ENCODE results near the gene SH2D3C.

Gene SH2D3C

GRCh38 chr9:127720031-127720864, 58.2 kb downstream of the SH2D3C start:
- in situ Hi-C loops (cut with HindIII; ENCODE audit: low pct_unique_long_range_greater_than_20kb, low sequenced_read_pairs) = no loop called here
- no peak for TF ChIP-seq JUND (IDR thresholded peaks at IDR 0.05; ENCODE audit: low read depth)
- DNase-seq (ENCODE audit: low read depth in 1 of 2, low spot score in 1 of 2) = no peak

DNA sequence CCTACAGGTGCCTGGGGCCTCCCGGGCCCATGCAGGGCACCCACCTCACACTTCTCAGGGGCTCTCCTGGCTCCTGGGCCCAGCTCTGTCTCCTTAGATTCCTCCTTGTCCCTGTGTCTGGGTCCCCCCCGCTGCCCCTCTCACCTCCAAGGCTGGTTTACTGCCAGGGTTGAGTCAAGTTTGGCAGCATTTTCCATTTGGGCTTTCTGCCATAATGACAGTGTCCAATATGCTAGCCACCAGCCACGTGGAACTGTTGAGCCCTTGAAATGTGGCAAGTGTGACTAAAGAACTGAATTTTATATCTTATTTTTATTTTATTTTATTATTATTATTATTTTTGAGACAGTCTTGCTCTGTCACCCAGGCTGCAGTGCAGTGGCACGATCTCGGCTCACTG, 60.7 kb downstream of the SH2D3C start:
- no peak for TF ChIP-seq JUND (IDR thresholded peaks at IDR 0.05; ENCODE audit: low read depth)
- in situ Hi-C loops (cut with HindIII; ENCODE audit: low pct_unique_long_range_greater_than_20kb, low sequenced_read_pairs) = no loop called here
- no peak for DNase-seq (ENCODE audit: low read depth in 1 of 2, low spot score in 1 of 2)

DNA sequence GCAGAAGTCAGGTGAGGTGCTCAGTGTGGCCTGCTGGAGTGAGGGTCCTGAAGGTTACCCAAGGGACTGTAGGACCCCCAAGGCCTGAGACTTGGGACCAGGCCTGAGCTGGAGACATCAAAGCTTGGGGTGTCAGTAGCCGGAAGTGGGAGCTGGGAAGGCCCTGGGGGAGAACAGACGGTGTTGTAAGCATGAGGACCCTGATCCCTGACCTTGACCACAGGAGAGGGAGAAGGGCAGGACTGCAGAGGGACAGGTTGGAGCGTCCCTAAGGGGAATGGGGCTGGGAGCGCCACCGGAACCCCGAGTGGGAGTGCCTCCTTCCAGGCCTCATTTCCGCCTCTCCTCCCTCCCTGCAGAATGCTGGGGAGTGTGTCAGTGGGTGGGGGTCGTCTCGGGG, 62.1 kb downstream of the SH2D3C start:
- no peak for DNase-seq (ENCODE audit: low read depth in 1 of 2, low spot score in 1 of 2)
- in situ Hi-C loops (cut with HindIII; ENCODE audit: low pct_unique_long_range_greater_than_20kb, low sequenced_read_pairs) = no loop called here
- no peak for TF ChIP-seq JUND (IDR thresholded peaks at IDR 0.05; ENCODE audit: low read depth)

DNA sequence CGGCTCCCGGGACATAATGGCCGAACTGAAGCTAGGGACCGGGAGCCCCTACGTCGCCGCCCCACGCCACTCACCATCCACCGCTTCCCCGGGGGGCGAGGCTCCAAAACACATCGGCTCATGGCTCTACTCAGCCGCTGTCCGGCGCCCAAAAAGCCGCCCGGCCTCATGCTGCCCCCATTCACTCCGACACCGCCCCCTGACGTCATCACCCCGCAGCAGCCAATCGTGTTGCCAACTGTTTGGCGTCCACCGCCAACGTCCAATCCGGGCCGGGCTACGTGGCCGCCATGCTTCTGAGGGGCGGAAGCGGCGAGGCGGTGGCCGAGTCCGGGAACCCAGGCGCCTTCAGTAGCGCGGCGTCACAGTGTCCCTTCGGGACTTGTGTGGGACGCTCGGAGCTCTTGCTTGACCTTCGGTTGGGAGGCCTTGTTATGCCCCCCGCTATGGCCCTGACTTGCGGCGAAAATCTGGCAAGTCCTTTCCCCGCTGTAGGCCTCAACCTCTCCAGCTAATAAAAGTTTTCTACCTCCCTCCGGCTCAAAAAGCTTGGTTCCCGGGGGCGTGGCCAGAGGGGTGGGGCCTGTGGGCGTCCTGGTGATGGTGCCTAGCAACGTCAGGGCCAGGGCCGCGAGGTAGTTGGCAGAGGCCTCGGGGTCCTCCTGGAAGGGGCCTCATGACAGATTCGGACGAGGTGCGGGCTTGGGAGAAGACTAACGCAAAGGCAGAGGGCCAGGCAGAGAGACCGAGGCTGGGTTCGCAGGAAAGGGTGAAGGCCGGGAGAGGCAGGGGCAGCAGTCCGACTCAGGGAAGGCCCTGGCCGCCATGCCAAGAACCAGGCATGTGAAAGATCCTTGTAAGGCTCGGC, 62.8 kb downstream of the SH2D3C start, which contains the start of the genes PTRH1 and TTC16:
PTRH1 (minus strand) TSS at position 194 of the 868 bp plus-strand sequence; CDS start at position 170, 24 bp downstream.
TTC16 (plus strand) TSS at position 610 of the 868 bp plus-strand sequence; CDS start at position 677, 67 bp downstream.
- in situ Hi-C loops (cut with HindIII; ENCODE audit: low pct_unique_long_range_greater_than_20kb, low sequenced_read_pairs) = no loop called here
- DNase-seq (ENCODE audit: low read depth in 1 of 2, low spot score in 1 of 2) = peak; percentile 98 to 99

DNA sequence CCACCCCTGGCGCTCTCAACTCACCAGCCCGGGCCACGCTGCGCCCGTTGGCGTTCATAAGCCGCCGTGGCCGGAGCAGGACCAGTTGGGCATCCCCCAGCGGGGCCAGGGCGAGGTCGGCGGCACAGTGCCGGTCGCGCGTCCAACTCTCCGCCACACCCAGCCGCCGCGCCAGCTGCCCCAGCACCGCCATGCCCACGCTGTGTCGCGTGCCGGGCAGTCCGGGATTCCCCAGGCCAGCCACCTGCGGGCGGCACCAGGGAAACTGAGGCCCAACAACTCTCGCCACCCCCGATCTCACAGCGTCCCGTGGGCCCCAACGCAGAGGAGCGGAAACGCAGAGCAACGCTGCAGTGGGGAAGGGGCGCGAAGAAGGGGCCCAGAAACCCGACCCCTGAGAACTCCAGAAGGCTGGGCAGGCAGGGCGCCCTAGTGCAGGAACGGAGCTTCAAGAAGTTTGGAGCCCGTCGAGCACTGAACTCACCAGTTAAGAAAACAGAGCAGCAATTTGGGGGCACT, 63.5 kb downstream of the SH2D3C start:
- TF ChIP-seq JUND (IDR thresholded peaks at IDR 0.05; ENCODE audit: low read depth) = no peak
- in situ Hi-C loops (cut with HindIII; ENCODE audit: low pct_unique_long_range_greater_than_20kb, low sequenced_read_pairs) = no loop called here
- DNase-seq (ENCODE audit: low read depth in 1 of 2, low spot score in 1 of 2) = peak in 1 of 2 experiments; percentile 42

More for the DNA sequence above, 62.8 kb downstream of the SH2D3C start, which contains the start of the genes PTRH1 and TTC16:
- no peak for TF ChIP-seq JUND (IDR thresholded peaks at IDR 0.05; ENCODE audit: low read depth)

GRCh38 chr9:127714020-127714750, 64.3 kb downstream of the SH2D3C start:
- DNase-seq (ENCODE audit: low read depth in 1 of 2, low spot score in 1 of 2) = no peak
- in situ Hi-C loops (cut with HindIII; ENCODE audit: low pct_unique_long_range_greater_than_20kb, low sequenced_read_pairs) = no loop called here
- TF ChIP-seq JUND (IDR thresholded peaks at IDR 0.05; ENCODE audit: low read depth) = no peak

DNA sequence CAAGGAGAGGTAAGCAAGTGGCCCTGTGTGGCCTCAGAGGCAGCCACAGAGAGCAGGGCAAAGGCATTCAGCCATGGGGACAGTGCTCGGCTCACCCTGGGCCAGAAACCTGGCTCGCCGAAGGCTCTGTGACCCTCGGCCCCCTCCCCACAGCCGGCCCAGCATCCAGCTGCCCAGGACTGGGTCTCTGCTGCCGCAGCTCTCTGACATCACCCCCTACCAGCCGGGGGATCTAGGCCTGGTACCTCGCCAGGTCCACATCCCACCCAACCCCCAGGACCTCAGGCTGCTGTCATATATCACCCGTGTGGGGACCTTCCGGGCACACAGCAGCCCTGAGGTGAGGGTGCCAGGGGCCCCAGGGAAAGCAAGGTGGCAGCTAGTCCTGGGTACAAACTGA, 65.6 kb downstream of the SH2D3C start:
- no peak for TF ChIP-seq JUND (IDR thresholded peaks at IDR 0.05; ENCODE audit: low read depth)
- no peak for DNase-seq (ENCODE audit: low read depth in 1 of 2, low spot score in 1 of 2)
- in situ Hi-C loops (cut with HindIII; ENCODE audit: low pct_unique_long_range_greater_than_20kb, low sequenced_read_pairs) = no loop called here

DNA sequence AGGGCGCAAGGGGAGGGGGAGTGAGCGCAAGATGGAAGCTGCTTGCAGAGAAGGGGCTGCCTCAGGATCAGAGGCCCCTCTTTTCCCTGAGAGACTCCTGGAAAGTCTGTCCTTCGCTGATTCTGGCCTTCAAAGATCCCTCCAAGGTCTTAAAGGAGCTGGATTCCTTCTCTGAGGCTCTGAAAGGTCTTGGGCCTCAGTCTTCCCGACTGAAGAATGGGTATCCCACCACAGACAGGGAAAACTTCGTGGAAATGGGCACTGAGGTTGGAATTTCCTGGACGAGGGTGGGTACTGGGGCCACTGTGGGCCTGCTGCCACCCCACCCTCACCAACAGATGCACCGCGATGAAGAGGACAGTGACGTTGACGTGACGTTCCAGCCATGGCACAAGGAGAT, 66.1 kb downstream of the SH2D3C start:
- in situ Hi-C loops (cut with HindIII; ENCODE audit: low pct_unique_long_range_greater_than_20kb, low sequenced_read_pairs) = no loop called here
- TF ChIP-seq JUND (IDR thresholded peaks at IDR 0.05; ENCODE audit: low read depth) = no peak
- DNase-seq (ENCODE audit: low read depth in 1 of 2, low spot score in 1 of 2) = no peak

DNA sequence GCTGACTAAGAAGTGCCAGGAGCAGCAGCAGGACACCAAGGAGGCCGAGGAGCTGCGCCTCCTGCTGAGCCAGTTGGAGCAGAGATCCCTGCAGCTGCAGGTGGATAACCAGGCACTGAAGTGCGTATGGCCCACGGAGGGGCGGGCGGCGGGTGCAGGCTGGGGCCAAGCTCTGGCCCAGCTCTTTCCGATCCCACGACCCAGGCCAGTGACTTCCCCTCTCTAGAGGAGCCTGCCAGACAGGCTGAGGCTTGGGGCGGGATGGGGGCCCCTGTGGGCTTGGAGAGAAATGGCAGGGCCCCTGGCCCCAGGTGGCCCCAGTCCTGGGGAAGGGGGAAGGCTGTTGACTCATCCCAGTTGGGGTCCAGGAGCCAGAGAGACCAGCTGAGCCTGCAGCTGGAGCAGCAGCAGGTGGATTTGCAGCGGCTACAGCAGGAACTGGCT, 66.6 kb downstream of the SH2D3C start:
- in situ Hi-C loops (cut with HindIII; ENCODE audit: low pct_unique_long_range_greater_than_20kb, low sequenced_read_pairs) = no loop called here

DNA sequence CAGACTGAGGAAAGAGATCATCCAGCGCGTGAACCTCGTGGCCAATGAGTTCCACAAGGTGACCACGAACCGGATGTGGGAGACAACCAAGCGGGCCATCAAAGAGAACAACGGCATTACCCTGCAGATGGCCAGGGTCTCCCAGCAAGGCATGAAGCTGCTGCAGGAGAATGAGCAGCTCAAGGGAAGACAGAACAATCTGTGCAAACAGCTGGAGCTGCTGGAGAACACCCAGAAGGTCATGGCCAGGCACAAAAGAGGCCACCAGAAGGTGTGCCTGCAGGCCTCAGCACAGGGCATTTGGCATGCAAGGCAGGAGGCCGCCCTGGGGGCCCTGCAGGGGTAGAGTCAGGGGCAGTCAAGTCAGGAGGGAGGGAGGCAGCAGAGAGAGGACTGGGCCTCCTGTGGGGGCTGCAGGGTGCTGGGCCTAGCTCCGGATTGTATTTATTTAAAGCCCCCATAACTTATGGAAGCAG, 67.2 kb downstream of the SH2D3C start:
- TF ChIP-seq JUND (IDR thresholded peaks at IDR 0.05; ENCODE audit: low read depth) = no peak
- DNase-seq (ENCODE audit: low read depth in 1 of 2, low spot score in 1 of 2) = no peak
- in situ Hi-C loops (cut with HindIII; ENCODE audit: low pct_unique_long_range_greater_than_20kb, low sequenced_read_pairs) = no loop called here

More for the DNA sequence above, 66.6 kb downstream of the SH2D3C start:
- DNase-seq (ENCODE audit: low read depth in 1 of 2, low spot score in 1 of 2) = no peak
- TF ChIP-seq JUND (IDR thresholded peaks at IDR 0.05; ENCODE audit: low read depth) = no peak

DNA sequence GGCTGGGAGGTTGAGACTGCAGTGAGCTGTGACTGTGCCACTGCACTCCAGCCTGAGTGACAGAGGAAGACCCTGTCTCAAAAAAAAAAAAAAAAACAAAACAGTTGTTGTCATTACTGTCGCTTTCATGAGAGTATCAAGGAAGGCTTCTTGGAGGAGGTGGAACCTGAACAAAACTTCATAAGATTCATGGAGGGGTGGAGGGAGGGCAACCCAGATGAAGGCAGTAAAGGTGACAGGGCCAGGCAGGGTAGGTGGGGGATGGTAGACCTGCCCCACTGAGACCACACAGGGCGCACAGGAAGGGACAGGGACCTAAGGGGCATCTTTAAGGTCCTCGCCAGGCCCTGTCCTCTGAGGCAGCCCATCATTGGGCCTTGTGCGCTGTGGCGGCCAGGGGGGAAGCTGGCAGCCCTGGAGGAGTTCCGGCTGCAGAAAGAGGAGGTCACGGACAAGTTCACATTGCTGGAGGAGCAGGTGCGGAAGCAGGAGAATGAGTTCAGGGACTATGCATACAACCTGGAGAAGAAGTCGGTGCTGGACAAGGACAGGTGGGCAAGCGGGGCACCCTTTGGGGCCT, 68.2 kb downstream of the SH2D3C start:
- DNase-seq (ENCODE audit: low read depth in 1 of 2, low spot score in 1 of 2) = no peak
- in situ Hi-C loops (cut with HindIII; ENCODE audit: low pct_unique_long_range_greater_than_20kb, low sequenced_read_pairs) = no loop called here
- TF ChIP-seq JUND (IDR thresholded peaks at IDR 0.05; ENCODE audit: low read depth) = no peak

All from T47D (cell line).